NCI-H2196 treated with DMSO at 0.1 percent for 48 hours (cell line): Measurements from ENCODE around the gene TEC.

Experiments used
- DNase-seq: peaks from one replicate; lab custom pipeline; 2025; ENCODE audit not compliant: unreplicated experiment; lab: John Stamatoyannopoulos, UW

The TEC gene

DNA sequence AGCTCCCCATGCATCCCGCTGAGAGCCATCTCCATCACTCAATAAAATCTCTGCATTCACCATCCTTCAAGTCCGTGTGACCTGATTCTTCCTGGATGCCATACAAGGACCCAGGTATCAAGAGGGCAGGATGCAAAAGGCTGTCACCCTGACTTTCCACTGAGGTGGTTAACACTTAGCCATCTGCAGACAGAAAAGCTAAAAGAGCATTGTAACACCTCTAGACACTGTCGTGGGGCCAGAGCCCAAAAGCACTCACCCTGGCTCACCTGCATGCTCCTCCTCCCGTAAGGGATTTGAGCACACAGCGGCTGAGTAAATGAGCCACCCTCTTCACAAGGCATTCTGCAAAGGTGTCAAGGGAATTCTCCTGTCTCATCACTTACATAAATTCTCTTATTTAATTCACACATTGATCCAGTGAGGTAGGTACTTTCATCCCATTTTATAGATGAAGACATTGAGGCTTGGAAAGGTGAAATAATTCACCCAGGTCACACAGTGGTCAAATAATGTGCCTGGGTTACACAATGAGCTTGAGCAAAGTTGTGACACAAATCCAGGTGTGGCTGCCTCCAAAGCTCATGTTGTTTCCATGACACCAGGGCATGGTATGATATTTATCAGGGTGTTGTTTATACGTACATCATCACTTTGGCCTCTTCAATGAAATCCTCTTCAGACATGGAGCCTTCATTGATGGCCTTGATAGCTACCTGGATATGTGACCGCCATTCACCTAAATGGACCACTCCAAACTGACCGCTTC, 183.6 kb downstream of the TEC start:
- DNase-seq = no peak
